ENCODE data around the gene ERICH6. TPM values are rescaled to one million over a fixed set of nuclear protein-coding genes. Genes with fewer than 3 reads are reported as not detected.

Gene ERICH6
- total RNA-seq = not detected

GRCh38 chr3:150703756-150704344, at the start of gene ERICH6:
TSS of gene ERICH6 (minus strand) at chr3:150703920. CDS start at chr3:150703898, 22 bp downstream.
- Mint-ChIP-seq H3K36me3 (peaks cover 19% of the 10 kb centered on the region), H3K4me3 (peak within 1 kb of the TSS; percentile 94), H3K27me3 (peaks cover 6% of the 10 kb centered on the region), H3K9me3 (peaks cover 3% of the 10 kb centered on the region), H3K4me1 (peaks cover 28% of the 10 kb centered on the region), H3K27ac (peak within 1 kb of the TSS; percentile 92)
- DNase-seq = peak; percentile 90

- Mint-ChIP-seq H3K9me3 (no peaks in the 10 kb centered on the region), H3K4me3 (no peak overlapping the region), H3K27me3 (no peaks in the 10 kb centered on the region), H3K36me3 (peaks cover 86% of the 10 kb centered on the region), H3K27ac (no peak overlapping the region), H3K4me1 (peaks cover 77% of the 10 kb centered on the region)
- no peak for DNase-seq
Measured at GRCh38 chr3:150751781-150752263, 48.1 kb upstream of the ERICH6 start.

DNA sequence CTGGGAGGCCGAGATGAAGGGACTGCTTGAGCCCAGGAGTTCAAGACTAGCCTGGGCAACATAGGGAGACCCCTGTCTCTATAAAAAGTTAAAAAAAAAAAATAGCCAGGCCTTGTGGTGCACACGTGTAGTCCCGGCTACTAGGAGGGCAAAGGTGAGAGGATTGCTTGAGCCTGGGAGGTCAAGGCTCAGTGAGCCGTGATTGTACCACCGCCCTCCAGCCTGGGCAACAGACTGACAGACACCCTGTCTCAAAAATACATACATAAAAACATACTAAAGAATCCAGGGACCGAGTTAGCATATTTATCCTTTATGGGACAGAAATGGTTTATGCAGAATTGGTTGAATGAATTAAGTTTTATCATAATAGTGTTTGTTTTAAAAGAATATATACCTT, 45.5 kb upstream of the ERICH6 start:
- Mint-ChIP-seq H3K9me3 (no peaks in the 10 kb centered on the region), H3K36me3 (peaks cover 91% of the 10 kb centered on the region), H3K4me3 (no peak overlapping the region), H3K27ac (no peak overlapping the region), H3K4me1 (peaks cover 83% of the 10 kb centered on the region), H3K27me3 (no peaks in the 10 kb centered on the region)
- no peak for DNase-seq

GRCh38 chr3:150748684-150749047, 44.9 kb upstream of the ERICH6 start:
- Mint-ChIP-seq H3K4me3 (no peak overlapping the region), H3K36me3 (peaks cover 91% of the 10 kb centered on the region), H3K27ac (no peak overlapping the region), H3K27me3 (no peaks in the 10 kb centered on the region), H3K4me1 (peaks cover 82% of the 10 kb centered on the region), H3K9me3 (no peaks in the 10 kb centered on the region)
- DNase-seq = no peak

DNA sequence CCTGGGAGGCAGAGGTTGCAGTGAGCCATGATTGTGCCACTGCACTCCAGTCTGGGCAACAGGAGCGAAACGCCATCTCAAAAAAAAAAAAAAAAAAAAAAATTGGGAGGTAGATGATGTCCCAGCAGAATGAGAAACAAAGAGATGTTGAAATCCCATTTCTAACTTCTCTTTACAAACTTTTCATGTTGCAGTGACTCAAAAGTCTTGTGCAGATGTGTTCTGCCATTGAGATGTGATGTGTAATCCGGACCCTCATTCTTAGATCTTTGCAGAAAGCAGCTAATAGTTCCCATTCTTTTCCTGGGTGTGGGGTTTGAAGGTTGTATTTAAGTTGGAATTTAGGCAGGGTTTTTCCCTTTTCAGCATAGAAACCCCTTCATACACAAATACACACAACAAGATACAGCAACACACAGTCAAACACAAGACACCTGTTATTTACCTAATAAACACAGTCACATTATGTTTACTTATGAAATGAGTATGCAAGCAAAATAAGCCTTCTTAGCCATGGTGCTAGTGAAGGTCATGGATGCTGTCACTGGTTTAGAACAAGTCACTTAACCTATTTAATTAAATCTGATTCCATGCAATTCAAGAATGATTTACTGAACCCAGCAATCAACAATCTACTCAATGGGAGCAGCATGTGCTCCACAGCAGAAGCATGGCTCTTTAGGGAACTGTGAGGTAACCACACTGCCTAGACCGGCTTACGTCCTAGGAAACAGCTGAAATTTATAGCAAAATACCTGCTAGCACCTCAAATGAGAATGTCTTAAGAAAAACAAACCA, 44.4 kb upstream of the ERICH6 start:
- Mint-ChIP-seq H3K27ac (no peak overlapping the region), H3K27me3 (no peaks in the 10 kb centered on the region), H3K36me3 (peaks cover 91% of the 10 kb centered on the region), H3K9me3 (peaks cover 2% of the 10 kb centered on the region), H3K4me1 (peaks cover 83% of the 10 kb centered on the region), H3K4me3 (no peak overlapping the region)
- DNase-seq = no peak

DNA sequence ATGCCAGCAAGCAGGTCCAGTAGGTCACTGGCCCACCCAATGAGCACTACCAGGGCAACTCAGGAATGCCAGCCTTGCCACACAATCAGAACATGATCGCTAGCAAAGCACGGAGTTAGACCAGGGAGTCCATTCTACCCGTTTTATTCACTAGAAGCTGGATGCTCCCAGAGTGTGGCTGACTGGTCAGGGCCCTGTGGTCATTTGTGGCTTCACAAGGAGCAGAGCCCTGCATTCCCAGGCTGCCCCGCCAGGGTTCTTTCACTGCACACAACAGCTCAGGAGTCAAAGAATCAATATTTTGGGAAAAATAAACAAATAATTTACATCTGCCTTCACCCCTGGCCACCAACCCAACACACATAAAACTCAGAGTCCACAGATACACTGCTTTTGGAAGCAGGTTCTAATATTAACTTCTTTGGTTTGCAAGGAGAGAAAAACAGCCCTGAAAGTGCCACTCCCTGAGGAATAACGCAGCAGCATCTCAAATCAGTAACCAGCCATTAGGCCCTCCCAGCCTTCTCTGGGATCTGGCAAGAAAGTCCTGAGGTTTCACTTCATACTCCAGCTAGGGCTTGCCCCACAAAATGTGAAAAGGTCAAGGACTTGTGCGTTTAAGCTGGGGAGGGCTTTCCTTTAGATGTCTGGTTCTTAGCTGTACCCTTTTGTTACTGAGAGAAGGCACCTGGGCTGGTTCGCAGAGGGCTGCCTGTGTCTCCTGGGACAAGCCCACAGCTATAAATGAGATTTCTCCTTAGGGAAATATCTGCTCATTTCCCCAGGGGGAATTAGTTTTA, 43.3 kb upstream of the ERICH6 start:
- Mint-ChIP-seq H3K4me1 (peaks cover 84% of the 10 kb centered on the region), H3K9me3 (peaks cover 2% of the 10 kb centered on the region), H3K4me3 (peak overlapping the region; percentile 22), H3K27ac (peak overlapping the region; percentile 56), H3K36me3 (peaks cover 91% of the 10 kb centered on the region), H3K27me3 (no peaks in the 10 kb centered on the region)
- DNase-seq = no peak

GRCh38 chr3:150745832-150746231, 42.1 kb upstream of the ERICH6 start:
- H3K9me3 Mint-ChIP-seq = peaks cover 2% of the 10 kb centered on the region
- peak overlapping the region; percentile 35 for H3K27ac Mint-ChIP-seq
- H3K27me3 Mint-ChIP-seq = no peaks in the 10 kb centered on the region
- H3K4me3 Mint-ChIP-seq = no peak overlapping the region
- peaks cover 81% of the 10 kb centered on the region for H3K4me1 Mint-ChIP-seq
- peaks cover 94% of the 10 kb centered on the region for H3K36me3 Mint-ChIP-seq
- DNase-seq = no peak

- peaks cover 83% of the 10 kb centered on the region for H3K4me1 Mint-ChIP-seq
- peaks cover 93% of the 10 kb centered on the region for H3K36me3 Mint-ChIP-seq
- peaks cover 2% of the 10 kb centered on the region for H3K9me3 Mint-ChIP-seq
Measured at GRCh38 chr3:150744919-150745211, 41.1 kb upstream of the ERICH6 start.

DNA sequence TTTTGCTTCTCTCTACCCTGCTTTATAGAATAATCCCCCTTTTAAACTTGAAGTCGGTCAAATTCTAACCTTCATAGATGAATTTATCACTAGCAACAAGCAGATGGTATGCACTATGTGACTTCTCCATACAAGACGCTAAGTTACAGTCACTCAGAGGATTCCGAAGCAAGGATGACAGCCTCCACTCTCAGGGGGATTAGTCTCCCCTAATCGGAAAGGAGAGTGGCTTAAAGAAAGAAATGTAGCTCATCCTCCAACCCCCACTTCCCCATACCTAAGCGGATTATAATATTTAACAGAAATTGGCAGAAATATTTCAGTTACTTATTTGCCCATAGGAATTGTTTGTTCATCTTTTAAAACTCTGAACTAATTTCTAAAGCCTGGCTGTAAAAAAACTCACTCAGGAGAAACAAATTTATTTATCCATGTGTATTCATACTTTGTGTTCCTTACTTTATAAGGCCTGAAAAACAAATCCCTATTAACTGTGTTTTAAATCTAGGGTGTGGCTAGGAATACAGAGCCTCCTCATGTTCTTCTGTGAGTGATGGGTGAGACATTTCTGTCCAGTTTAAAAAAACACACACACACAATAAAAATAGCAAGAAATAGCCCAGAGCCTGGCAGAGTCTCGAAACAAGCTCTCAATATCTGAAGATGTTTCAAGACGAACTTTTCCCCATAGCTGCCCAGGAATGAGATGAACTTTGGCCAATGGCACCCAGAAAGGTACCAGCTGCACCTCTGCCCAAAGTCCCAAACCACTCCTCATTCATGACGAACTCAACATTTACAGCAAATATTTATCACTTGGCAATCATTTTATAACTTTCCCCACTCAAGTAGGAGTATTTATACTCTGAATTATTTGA, 40.6 kb upstream of the ERICH6 start:
- Mint-ChIP-seq H3K27me3 (no peaks in the 10 kb centered on the region), H3K27ac (peak overlapping the region; percentile 71), H3K4me3 (no peak overlapping the region), H3K36me3 (peaks cover 91% of the 10 kb centered on the region), H3K9me3 (peaks cover 2% of the 10 kb centered on the region), H3K4me1 (peaks cover 86% of the 10 kb centered on the region)
- DNase-seq = no peak

More at GRCh38 chr3:150744919-150745211, 41.1 kb upstream of the ERICH6 start:
- no peak overlapping the region for H3K4me3 Mint-ChIP-seq
- DNase-seq = no peak
- H3K27ac Mint-ChIP-seq = peak overlapping the region; percentile 71
- H3K27me3 Mint-ChIP-seq = no peaks in the 10 kb centered on the region

DNA sequence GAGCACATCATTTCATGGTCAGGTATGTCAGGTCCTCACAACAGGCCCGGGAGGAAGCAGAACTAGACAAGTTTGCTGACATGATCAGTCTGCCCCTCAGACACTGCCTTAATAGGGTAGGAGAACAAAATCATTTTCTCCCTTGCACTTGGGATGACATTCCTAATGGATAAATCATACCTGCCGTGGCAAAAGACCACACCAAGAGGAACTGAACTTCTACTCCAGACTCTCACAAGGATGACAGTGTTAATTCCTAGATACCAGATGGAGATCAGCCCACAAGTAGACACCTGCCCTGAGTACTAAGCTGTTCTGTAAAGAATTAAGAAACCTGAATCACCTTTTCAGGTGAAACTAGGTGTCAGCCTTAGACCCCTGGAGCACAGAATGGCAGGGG, 39.8 kb upstream of the ERICH6 start:
- Mint-ChIP-seq H3K27me3 (no peaks in the 10 kb centered on the region), H3K36me3 (peaks cover 90% of the 10 kb centered on the region), H3K4me3 (no peak overlapping the region), H3K27ac (peak overlapping the region; percentile 71), H3K4me1 (peaks cover 86% of the 10 kb centered on the region), H3K9me3 (peaks cover 2% of the 10 kb centered on the region)
- DNase-seq = no peak

DNA sequence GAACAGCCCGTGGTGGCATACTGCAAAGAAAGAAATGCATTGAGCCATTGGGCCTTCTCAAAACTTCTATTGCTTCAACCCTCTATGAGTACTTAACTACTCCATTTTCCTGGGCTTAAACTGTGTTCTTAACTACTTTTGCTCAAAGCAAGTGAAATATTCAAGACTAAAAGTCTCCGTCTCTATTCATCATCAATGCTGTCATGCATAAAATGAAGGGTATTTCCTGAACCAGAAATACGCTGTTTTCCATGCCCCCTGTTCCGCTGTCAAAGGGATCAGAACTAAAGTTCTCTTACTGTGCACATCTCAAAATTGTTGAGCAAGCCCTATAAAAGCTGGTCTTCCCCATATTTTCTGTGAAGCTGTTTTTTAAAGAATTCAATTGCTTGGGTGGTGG, 39.0 kb upstream of the ERICH6 start:
- H3K27ac Mint-ChIP-seq = peak overlapping the region; percentile 99
- H3K4me1 Mint-ChIP-seq = peaks cover 89% of the 10 kb centered on the region
- H3K27me3 Mint-ChIP-seq = no peaks in the 10 kb centered on the region
- DNase-seq = no peak
- H3K36me3 Mint-ChIP-seq = peaks cover 92% of the 10 kb centered on the region
- H3K9me3 Mint-ChIP-seq = peaks cover 3% of the 10 kb centered on the region
- no peak overlapping the region for H3K4me3 Mint-ChIP-seq

GRCh38 chr3:150742141-150742523, 38.4 kb upstream of the ERICH6 start:
- DNase-seq = no peak
- Mint-ChIP-seq H3K4me1 (peaks cover 90% of the 10 kb centered on the region), H3K27ac (peak overlapping the region; percentile 99), H3K4me3 (no peak overlapping the region), H3K9me3 (peaks cover 3% of the 10 kb centered on the region), H3K27me3 (no peaks in the 10 kb centered on the region), H3K36me3 (peaks cover 91% of the 10 kb centered on the region)

DNA sequence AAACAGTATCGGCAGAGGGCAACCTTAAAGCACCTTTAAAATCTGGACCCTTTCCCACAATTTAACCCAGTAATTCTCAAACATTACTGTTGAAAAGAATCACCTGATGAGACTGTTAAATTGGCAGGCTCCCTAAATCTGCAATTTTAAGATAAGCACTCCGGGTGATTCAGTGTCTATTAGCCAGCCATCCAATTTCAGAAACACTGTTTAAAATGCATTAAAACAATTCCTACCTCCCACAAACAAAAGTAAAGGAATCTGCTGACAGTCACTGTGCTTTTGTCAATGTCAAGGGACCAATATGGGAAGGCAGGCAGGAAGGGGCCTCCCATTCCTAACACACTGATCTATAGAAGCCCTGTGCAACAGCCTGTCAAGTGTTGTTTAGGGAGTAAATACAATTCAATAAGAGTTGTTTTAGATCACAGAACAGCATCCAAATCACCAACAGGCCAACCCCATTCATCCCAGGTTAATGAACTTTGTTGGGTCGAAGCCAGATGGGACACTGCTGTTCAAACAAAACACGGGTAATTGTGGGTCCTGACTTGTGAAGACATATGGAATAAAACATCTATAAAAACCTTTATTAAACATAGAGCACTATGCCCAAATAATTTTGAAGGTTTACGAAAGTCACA, 37.9 kb upstream of the ERICH6 start:
- DNase-seq = no peak
- Mint-ChIP-seq H3K27ac (peak overlapping the region; percentile 99), H3K4me3 (peak overlapping the region; percentile 60), H3K36me3 (peaks cover 90% of the 10 kb centered on the region), H3K9me3 (peaks cover 3% of the 10 kb centered on the region), H3K4me1 (peaks cover 88% of the 10 kb centered on the region), H3K27me3 (no peaks in the 10 kb centered on the region)

All from activated naive CD8-positive, alpha-beta T cell treated with anti-CD3 and anti-CD28 coated beads for 36 hours (primary cell).